ENCODE data around the gene MISP.

The MISP gene

DNA sequence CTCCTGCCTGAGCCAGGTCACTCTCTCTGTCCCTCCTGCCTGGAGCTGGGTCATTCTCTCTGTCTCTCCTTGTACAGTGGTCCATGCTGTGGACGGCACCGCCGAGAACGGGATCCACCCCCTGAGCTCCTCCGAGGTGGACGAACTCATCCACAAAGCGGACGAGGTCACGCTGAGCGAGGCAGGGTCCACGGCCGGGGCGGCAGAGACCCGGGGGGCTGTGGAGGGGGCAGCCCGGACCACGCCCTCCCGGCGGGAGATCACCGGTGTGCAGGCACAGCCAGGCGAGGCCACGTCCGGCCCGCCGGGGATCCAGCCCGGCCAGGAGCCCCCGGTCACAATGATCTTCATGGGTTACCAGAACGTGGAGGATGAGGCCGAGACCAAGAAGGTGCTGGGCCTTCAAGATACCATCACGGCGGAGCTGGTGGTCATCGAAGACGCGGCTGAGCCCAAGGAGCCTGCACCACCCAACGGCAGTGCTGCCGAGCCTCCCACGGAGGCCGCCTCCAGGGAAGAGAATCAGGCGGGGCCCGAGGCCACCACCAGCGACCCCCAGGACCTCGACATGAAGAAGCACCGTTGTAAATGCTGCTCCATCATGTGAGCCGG lies 4.6 kb upstream of the MISP start:
- DNase-seq (ENCODE audit: low read depth in 3 of 3), result no peak

DNA sequence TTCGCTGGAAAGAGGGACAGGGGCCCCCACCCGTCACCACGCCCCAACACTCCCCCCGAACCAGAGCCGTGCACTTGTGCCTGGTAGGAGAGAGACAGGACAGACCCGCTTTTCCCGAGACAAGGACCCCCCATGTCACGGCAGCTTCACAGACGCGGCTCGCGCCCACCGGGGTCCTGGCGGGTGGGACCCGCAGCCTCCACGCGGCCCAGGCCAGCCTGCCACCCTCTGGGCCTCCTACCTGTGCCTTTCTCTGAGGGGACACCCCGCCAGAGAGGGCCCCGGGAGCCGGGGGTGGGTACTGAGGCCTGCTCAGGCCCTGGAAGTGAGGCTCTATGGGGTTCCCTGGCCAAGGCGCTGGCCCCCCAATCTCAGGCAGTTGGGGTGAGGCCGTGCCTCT lies 4.0 kb upstream of the MISP start:
- no peak for DNase-seq (ENCODE audit: low read depth in 3 of 3)

DNA sequence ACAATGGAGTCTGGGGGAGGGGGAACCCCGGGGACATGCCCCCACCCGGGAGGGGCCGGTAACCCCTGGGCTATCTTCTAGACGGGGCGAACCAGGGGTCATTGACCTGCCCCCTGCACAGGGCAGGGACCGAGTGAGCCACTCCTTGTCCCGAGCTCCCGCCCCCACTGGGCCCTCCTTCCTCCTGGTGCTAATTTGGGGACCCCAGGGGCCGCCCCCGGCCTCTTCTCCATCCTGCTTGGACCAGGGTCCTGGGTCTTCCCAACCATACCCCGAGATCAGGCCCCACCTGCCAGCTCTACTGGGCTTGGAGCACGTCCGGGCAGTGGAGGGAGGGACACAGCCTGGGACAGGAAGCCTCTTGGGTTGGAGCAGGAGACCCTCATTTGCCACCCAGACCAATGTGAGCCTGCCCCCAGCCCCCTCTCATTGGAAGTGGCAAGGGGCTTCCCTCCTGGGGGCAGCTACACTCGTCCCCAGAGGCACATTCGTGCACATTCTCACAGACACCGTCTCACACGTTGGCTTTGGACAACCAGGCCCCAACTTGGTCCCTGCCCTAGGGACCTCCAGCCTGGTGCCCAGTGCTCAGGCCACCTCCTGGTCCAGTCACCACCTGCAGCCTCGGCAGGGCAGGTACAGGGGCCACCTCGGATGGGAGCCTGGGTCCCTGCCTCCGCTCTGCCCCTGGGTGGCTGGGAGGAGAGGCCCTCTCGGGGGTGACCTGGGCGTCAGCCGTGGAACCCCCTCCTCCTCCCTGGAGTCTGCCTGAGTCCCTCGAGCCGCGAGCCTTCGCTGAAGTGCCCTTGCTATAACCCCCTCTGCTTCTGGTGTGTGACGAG lies 3.3 kb upstream of the MISP start:
- DNase-seq (ENCODE audit: low read depth in 3 of 3), result no peak

DNA sequence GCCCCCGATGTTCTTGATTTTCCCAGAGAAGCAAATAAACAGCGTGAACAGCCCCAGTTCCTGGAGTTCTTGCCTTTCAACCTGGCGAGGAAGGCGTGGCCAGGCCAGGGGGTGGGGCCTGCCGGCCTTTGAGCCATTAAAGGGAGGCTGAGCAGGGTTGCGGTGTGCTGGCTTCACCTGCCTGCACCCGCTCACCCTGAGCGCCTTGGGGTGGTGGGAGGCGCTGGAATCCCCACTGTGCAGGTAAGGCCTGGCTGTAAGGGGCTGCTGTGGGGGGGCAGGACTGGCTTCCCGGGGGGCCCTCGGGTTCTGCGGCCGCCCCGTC lies 2.7 kb upstream of the MISP start:
- DNase-seq (ENCODE audit: low read depth in 3 of 3), result no peak

DNA sequence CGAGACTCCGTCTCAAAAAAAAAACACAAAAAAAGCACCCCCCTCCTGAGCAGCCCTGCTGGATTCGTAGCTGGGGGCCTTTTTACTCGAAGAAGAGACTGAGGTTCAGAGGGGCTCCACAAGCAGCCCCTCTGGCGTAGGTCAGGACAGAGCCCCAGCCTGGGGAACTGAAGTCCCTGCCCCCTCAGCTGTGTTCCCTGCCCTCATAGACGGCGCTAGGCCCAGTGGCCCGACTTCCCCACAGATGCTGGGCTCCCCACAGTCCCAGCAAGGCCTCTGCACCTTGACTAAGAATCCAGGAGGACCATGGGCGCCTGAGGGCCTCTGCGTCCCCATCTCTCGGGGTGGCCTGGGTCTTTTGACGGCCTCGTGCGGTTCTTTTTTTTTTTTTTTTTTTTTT lies 1.1 kb upstream of the MISP start:
- no peak for DNase-seq (ENCODE audit: low read depth in 3 of 3)

DNA sequence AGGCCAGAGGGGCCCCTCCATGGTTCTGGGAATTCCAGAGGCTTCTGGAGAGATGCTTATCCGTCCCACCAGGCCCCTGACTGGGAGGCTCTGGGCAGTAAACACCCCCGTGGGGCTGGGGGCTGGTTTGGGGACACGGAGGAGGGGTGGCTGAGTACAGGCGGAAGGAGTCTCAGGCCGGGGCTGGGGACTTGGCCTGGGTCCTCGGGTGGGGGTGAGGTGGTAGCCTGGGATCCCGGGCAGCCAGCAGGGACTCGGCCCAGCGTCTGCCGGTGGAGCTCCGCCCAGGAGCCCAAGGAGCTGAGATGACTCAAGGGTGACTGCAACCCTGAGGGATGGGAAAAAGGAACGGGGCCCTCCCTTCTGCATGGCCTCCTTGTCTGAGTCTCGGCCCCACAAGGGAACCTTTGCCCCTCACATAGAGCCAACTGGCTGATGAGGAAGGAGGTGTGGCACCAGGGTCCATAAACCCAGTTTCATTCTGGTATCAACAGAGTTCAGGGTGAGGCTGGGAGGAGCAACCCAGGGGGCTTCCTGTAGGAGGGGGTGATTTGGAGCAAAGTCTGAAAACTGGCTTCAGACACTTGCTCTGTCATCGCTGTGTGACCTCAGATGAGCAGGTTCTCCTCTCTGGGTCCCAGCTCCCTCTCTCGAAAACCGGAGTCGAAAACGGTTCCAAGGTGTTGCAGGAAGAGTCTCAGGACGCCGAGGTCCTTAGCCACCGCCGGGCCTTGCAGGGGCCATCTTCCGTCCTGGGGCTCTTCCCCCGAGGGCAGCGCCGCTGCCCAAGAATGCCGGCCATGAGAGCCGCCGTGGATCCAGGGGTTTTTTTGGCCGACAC lies 809 bp downstream of the MISP start:
- DNase-seq (ENCODE audit: low read depth in 3 of 3), result no peak

DNA sequence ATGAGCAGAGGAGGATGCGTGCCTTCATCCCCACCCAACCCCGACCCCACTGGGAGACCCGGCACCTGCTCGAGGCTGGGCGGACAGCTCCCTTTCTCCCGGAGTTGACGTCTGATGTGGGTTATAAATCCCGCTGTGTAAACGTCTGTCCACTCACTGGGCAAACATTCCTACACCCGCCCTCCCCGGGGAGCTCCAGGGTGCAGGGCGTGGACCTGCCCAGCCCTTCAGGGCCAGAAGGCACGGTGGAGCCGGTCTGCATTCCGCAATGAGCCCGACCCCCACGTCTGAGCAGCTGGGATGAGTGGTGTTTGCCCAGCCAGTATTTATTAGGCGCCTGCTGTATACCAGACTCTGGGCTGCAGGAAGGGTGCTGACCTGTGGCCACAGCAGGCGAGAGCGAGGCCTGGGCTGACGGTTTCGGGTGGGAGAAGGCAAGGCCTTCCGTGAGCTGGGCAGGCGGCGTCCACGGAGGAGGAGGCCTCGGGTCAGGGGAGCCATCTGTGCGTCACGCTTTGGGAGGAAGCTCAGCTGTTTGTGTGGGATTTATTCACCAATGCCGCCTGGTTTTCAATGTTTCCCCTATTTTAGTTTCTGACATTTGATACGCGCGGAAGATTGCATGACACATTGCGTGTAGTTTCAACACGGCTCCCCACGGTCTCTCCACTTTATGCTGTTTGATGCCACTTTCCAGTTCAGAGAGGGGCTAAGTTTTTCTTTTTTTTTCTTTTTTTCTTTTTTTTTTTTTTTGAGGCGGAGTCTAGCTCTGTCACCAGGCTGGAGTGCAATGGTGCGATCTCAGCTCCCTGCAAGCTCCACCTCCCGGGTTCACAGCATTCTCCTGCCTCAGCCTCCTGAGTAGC lies 2.0 kb downstream of the MISP start:
- DNase-seq (ENCODE audit: low read depth in 3 of 3), result no peak

DNA sequence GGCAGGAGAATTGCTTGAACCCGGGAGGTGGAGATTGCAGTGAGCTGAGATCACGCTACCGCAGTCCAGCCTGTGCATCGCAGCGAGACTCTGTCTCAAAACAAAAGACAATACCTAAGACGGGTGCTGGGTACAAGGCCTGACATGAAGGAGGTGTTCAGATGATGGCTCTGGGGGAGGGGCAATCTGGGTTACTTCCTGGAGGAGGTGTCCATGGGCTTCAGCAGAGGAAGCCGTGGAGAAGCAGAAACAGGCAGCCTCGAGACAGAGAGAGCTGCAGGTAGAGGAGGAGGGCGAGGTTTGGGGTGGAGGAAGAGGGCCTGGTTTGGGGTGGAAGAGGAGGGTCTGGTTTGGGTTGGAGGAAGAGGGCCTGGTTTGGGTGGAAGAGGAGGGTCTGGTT lies 3.6 kb downstream of the MISP start:
- no peak for DNase-seq (ENCODE audit: low read depth in 3 of 3)

DNA sequence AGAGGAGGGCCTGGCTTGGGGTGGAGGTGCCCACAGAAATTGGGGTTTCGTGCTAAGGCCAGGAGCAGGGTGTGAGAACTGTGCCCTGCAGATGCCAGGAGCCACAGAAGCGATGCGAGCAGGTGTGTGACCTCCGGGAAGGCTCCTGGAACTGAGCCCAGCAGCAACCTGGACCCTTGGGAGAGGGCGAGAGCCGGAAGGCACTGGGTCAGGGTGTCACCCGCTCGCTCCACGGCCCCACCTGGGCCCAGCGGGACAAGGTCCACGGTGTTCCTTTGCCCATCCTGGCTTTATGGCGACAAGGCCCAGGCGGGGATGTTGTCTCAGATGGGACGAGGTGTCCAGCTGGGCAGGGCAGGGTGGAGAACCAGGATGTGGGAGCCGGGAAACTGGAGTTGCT lies 4.2 kb downstream of the MISP start:
- no peak for DNase-seq (ENCODE audit: low read depth in 3 of 3)

DNA sequence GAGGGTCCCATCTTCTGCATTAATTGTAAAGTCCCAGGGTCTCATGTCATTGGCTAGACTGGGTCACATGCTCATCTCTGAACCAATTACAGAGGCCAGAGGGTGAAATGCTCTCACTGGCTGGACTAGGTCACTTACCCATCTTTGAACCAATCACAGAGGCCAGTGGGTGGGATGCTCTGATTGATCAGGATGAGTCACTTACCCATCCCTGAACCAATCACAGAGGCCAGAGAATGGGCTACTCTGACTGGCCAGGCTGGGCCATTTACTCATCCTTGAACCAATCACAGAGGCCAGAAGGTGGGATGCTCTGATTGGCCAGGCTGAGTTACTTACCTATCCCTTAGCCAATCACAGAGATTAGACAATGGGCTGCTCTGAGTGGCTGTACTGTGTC lies 5.3 kb downstream of the MISP start:
- no peak for DNase-seq (ENCODE audit: low read depth in 3 of 3)

DNA sequence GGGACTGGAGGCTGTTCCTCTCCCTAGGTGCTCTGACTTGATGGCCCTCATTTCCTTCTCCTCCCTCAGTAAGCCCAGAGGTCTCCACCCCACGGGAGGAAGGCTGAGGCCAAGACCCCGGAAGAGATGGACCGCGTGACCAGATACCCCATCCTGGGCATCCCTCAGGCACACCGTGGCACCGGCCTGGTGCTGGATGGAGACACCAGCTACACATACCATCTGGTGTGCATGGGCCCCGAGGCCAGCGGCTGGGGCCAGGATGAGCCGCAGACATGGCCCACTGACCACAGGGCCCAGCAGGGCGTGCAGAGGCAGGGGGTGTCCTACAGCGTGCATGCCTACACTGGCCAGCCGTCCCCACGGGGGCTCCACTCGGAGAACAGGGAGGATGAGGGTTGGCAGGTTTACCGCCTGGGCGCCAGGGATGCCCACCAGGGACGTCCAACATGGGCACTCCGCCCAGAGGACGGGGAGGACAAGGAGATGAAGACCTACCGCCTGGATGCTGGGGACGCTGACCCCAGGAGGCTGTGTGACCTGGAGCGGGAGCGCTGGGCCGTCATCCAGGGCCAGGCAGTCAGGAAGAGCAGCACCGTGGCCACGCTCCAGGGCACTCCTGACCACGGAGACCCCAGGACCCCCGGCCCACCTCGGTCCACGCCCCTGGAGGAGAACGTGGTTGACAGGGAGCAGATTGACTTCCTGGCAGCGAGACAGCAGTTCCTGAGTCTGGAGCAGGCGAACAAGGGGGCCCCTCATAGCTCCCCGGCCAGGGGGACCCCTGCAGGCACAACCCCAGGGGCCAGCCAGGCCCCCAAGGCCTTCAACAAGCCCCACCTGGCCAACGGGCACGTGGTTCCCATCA lies 6.1 kb downstream of the MISP start:
- no peak for DNase-seq (ENCODE audit: low read depth in 3 of 3)

DNA sequence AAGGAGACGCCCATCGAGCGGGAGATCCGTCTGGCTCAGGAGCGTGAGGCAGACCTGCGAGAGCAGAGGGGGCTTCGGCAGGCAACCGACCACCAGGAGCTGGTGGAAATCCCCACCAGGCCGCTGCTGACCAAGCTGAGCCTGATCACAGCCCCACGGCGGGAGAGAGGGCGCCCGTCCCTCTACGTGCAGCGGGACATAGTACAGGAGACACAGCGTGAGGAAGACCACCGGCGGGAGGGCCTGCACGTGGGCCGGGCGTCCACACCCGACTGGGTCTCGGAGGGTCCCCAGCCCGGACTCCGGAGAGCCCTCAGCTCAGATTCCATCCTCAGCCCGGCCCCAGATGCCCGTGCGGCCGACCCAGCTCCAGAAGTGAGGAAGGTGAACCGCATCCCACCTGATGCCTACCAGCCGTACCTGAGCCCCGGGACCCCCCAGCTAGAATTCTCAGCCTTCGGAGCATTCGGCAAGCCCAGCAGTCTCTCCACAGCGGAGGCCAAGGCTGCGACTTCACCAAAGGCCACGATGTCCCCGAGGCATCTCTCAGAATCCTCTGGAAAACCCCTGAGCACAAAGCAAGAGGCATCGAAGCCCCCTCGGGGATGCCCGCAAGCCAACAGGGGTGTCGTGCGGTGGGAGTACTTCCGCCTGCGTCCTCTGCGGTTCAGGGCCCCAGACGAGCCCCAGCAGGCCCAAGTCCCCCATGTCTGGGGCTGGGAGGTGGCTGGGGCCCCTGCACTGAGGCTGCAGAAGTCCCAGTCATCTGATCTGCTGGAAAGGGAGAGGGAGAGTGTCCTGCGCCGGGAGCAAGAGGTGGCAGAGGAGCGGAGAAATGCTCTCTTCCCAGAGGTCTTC lies 7.1 kb downstream of the MISP start:
- DNase-seq (ENCODE audit: low read depth in 3 of 3), result no peak

DNA sequence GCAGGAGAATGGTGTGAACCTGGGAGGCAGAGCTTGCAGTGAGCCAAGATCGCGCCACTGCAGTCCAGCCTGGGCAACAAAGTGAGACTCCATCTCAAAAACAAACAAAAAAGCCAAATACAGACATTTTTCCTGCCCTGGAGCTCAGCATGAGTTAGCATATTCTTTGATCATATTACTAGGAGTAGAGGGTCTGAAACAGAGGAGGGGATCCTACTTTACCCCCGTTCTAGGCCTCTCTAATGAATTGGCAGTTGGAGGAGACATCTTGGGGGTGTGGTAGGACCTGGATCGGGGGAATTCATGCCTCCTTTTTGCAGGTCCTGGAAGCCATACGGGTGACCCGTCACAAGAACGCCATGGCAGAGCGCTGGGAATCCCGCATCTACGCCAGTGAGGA lies 12.3 kb downstream of the MISP start:
- no peak for DNase-seq (ENCODE audit: low read depth in 3 of 3)

DNA sequence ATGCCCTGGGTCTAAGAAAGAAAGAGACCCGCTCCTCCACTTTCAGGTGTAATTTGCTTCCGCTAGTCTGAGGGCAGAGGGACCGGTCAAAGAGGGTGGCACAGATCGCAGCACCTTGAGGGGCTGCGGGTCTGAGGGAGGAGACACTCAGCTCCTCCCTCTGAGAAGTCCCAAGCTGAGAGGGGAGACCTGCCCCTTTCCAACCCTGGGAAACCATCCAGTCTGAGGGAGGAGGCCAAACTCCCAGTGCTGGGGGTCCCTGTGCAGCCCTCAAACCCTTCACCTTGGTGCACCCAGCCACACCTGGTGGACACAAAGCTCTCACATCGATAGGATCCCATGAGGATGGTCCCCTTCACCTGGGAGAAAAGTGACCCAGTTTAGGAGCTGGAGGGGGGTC lies 13.0 kb downstream of the MISP start:
- DNase-seq (ENCODE audit: low read depth in 3 of 3), result no peak

DNA sequence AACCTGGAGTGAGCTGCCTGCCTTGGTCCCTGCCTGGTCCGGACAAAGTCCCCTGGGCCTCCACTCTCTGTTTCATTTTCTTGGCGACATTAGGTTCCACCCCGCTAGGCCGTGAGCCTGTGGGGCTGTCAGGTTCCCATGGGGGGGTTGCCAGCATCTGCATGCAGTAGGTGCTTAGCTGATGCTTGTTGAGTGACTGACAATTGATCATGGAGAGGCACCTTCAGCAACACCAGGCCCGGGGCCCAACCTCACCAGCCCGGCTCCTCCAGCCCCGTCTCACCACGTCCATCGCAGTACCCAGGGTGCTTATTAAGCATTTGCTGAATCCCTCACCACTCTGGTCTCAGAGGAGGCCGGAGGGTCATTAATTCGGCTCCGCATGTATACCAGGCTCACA lies 13.4 kb downstream of the MISP start:
- no peak for DNase-seq (ENCODE audit: low read depth in 3 of 3)

DNA sequence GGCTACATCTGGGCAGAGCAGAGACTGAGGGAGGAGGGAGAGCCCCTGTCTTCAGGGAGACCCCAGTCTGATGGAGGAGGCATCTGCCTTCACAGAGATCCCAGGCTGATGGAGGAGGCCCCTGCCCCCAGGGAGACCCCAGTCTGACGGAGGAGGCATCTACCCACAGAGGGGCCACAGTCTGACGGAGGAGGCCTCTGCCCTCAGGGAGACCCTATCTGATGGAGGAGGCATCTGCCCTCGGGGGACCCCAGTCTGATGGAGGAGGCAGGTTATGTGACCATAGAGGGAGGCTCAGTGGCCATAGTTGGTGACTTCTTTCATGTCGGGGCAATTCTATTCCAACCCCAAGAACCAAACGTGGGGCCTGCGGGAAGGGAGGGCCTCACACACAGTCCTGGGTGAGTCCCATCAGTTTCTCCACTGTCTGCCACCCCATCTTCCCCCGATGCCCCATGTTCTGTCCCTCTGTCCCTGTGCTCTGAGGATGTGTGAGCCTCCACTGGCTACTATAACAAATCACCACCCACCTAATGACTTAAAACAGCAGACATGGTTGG lies 14.3 kb downstream of the MISP start:
- no peak for DNase-seq (ENCODE audit: low read depth in 3 of 3)

DNA sequence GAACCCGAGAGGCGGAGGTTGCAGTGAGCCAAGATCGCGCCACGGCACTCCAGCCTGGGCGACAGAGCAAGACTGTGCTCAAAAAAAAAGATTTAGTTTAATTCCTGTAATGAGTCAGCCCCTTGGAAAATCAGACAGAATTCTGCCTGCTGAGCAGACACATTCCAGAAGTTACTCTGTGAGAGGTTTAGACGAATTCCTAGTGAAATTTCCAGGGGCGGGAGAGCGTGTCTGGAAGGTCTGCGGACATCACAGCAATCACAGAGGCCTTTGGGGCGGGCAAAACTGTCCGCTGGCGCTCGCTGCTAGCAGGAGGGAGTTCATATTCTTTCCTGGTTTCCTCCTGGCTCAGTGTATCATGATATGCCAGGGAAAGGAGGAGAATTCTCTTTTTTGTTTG lies 17.5 kb downstream of the MISP start:
- no peak for DNase-seq (ENCODE audit: low read depth in 3 of 3)

DNA sequence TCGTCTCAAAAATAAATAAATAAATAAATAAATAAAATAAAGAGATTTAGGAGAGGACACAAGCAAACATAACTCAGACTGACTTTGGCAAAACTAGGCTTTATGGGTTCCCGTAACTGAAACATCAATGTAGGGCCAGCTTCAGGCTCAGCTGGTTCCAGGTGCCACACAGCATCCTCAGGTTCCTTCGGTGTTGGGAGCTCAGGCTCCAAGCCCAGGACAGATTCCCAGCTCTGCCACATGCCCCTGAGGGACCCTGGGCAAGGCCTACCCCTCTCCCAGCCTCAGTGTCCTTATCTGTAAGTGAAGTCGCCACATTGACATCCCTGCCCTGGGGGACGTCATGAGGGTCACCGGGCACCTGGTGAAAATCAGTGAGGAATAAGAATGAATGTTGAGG lies 18.7 kb downstream of the MISP start:
- DNase-seq (ENCODE audit: low read depth in 3 of 3), result no peak

DNA sequence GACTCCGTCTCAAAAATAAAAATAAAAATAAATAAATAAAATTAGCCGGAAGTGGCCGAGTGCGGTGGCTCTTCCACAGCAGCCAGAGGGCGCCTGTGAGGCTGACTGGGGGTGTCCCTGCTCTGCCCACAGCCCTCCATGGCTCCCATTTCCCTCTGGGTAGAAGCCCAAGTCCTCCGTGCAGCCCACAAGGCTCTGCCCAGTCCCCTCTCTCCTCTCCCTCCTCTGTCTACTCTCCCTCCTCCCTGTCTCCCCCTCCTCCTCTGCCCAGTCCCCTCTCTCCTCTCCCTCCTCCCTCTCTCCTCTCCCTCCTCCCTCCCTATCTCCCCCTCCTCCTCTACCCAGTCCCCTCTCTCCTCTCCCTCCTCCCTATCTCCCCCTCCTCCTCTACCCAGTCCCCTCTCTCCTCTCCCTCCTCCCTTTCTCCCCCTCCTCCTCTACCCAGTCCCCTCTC lies 20.4 kb downstream of the MISP start:
- DNase-seq (ENCODE audit: low read depth in 3 of 3), result no peak

DNA sequence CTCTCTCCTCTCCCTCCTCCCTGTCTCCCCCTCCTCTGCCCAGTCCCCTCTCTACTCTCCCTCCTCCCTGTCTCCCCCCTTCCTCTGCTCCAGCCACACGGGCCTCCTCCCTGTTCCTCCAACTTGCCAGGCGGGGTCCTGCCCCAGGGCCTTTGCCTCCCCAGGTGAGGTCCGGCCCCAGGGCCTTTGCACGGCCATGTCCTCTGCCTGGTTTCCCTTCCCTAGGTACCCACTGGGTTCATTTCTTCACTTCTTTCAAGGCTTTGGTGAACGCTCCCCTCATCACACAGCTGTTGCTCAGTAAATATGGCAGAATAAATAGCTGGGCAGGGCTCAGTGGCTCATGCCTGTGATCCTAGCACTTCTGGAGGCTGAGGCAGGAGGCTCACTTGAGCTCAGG lies 21.2 kb downstream of the MISP start:
- no peak for DNase-seq (ENCODE audit: low read depth in 3 of 3)

Data from stimulated activated CD4-positive, alpha-beta T cell treated with anti-CD3 and anti-CD28 coated beads, TNF-alpha, amount 100 ng/mL, for 4 hours (primary cell).